IPS-NIHi11 (cell line): ENCODE data around the gene ARL14EP.

ENCODE experiments used
- DNase-seq: peaks from one replicate; pipeline ENCODE4 v3.0.0; 2012; ENCODE audit warnings: mixed read lengths, low spot score

The ARL14EP gene

GRCh38 chr11:30322826-30323710, at the start of gene ARL14EP:
Gene ARL14EP (plus strand): TSS chr11:30323104. CDS start chr11:30330949, 7,845 bp downstream.
- peak; percentile 87 for DNase-seq

GRCh38 chr11:30277176-30277575, 45.7 kb upstream of the ARL14EP start:
- no peak for DNase-seq

- no peak for DNase-seq
Observed at GRCh38 chr11:30279796-30280195, 43.1 kb upstream of the ARL14EP start.

- no peak for DNase-seq
Observed at GRCh38 chr11:30281476-30282288, 41.2 kb upstream of the ARL14EP start.

GRCh38 chr11:30282289-30282631, 40.6 kb upstream of the ARL14EP start:
- no peak for DNase-seq

GRCh38 chr11:30284836-30285235, 38.1 kb upstream of the ARL14EP start:
- no peak for DNase-seq

- no peak for DNase-seq
Observed at GRCh38 chr11:30285416-30286121, 37.3 kb upstream of the ARL14EP start.

GRCh38 chr11:30291331-30291730, 31.6 kb upstream of the ARL14EP start:
- no peak for DNase-seq

GRCh38 chr11:30292545-30292944, 30.4 kb upstream of the ARL14EP start:
- DNase-seq: no peak

GRCh38 chr11:30295178-30295885, 27.6 kb upstream of the ARL14EP start:
- no peak for DNase-seq

GRCh38 chr11:30304620-30305019, 18.3 kb upstream of the ARL14EP start:
- DNase-seq: no peak

- peak; percentile 11 for DNase-seq
Observed at GRCh38 chr11:30310623-30311022, 12.3 kb upstream of the ARL14EP start.

- no peak for DNase-seq
Observed at GRCh38 chr11:30311189-30311588, 11.7 kb upstream of the ARL14EP start.

GRCh38 chr11:30312243-30312642, 10.7 kb upstream of the ARL14EP start:
- DNase-seq: no peak

- no peak for DNase-seq
Observed at GRCh38 chr11:30313580-30313979, 9.3 kb upstream of the ARL14EP start.

GRCh38 chr11:30314625-30315024, 8.3 kb upstream of the ARL14EP start:
- no peak for DNase-seq

GRCh38 chr11:30316237-30316636, 6.7 kb upstream of the ARL14EP start:
- no peak for DNase-seq

- no peak for DNase-seq
Observed at GRCh38 chr11:30317030-30317429, 5.9 kb upstream of the ARL14EP start.

- DNase-seq: no peak
Observed at GRCh38 chr11:30321321-30321720, 1.6 kb upstream of the ARL14EP start.

GRCh38 chr11:30322191-30322590, 713 bp upstream of the ARL14EP start:
- no peak for DNase-seq

GRCh38 chr11:30326114-30326778, 3.3 kb downstream of the ARL14EP start:
- no peak for DNase-seq
